GM12875 (cell line): ENCODE data around the gene TMCC1.

ENCODE experiments used
- H3K4me3 ChIP-seq: one replicate; pipeline ENCODE4 v1.5.1; 2011; ENCODE audit warnings: low read depth, low read length, control low read depth
- CTCF ChIP-seq: IDR thresholded peaks from 2 replicates; pipeline ENCODE4 v1.5.1; 2011; ENCODE audit warnings: low read depth, mild to moderate bottlenecking, control low read depth, inconsistent platforms, low read length, moderate library complexity, borderline replicate concordance; ENCODE audit not compliant: insufficient read depth

TMCC1 gene

DNA sequence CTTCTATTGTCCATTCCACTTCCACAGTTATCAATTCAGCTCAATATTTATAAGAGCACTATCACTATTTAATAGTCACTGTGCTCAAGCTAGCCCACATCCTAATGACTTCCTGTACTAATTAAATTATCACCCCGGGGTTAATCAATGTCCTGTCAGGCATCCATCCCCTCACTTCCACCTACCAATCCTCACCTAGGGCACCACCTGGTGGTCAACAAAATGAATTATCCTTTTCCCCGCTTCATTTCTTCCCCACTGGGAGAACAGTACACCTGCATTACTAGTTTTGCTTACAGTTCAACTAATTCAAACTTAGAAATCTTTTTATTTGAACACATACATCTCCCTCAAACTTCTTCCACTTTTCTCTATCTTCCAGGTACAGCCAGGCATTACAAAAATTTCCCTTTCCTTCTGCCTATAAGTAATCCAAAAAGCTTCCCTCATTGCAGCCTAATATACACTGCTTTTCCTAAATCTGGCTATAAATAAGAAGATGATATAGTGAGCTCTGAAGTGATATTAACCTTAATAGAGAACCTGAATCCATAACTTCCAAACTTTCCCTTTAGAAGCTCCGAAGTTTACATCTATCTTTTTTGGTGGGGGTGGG lies 68.5 kb downstream of the TMCC1 start:
- H3K4me3 ChIP-seq = no peak overlapping the region
- peak; percentile 52; the same call in 1 of the 2 replicates for TF ChIP-seq CTCF

- no peak overlapping the region for H3K4me3 ChIP-seq
- no peak for TF ChIP-seq CTCF
Measured at GRCh38 chr3:129822679-129823078, 70.8 kb downstream of the TMCC1 start.

DNA sequence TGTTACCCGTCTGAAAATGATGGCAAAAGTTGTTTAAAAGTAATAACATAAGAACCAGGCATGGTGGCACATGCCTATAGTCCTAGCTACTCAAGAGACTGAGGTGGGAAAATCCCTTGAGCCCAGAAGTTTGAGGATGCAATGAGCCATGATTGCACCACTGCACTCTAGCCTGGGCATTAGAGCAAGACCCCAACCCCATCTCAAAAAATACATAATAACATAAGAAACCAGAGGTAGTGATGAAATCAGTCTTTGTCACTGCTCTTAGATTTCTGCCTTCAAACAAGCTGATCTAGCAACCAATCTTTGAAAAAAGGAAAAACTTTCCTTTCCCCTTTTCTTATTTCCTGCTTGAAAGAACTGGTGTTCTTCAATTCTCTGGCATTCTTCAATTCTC lies 71.3 kb downstream of the TMCC1 start:
- no peak for TF ChIP-seq CTCF
- no peak overlapping the region for H3K4me3 ChIP-seq

- H3K4me3 ChIP-seq = no peak overlapping the region
- no peak for TF ChIP-seq CTCF
Measured at GRCh38 chr3:129820587-129820986, 72.9 kb downstream of the TMCC1 start.

DNA sequence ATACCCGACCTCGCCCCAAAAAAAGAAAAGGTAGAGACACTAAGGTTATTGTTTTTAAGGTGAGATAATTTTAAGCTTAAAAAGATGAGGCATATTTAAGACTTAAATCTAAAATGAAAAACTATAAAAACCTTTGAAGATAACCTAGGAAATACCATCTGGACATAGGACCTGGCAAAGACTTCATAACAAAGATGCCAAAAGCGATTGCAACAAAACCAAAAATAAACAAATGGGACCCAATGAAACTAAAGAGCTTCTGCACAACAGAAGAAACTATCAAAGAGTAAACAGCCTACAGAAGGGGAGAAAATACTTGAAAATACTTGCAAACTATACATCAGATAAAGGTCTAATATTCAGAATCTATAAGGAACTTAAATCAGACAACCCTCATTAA lies 80.9 kb downstream of the TMCC1 start:
- TF ChIP-seq CTCF = no peak

GRCh38 chr3:129809297-129809696 lies 84.2 kb downstream of the TMCC1 start:
- no peak overlapping the region for H3K4me3 ChIP-seq
- no peak for TF ChIP-seq CTCF

More for the DNA sequence above, 80.9 kb downstream of the TMCC1 start:
- H3K4me3 ChIP-seq = no peak overlapping the region

- no peak overlapping the region for H3K4me3 ChIP-seq
- no peak for TF ChIP-seq CTCF
Measured at GRCh38 chr3:129796146-129796545, 97.4 kb downstream of the TMCC1 start.
